NB4 (cell line): ENCODE data around the gene EXOC4.

ENCODE experiments used
- DNase-seq: peaks from one replicate; pipeline ENCODE4 v3.0.0; 2010; ENCODE audit warnings: low read depth
- H3K4me3 ChIP-seq: one replicate; pipeline ENCODE4 v1.5.1; 2011; ENCODE audit warnings: mild to moderate bottlenecking, low read depth, low read length, moderate library complexity
- MYC ChIP-seq: IDR thresholded peaks from 2 replicates; pipeline ENCODE4 v1.6.1; 2011; ENCODE audit warnings: low read depth, low read length
- POLR2A ChIP-seq: IDR thresholded peaks from 2 replicates; pipeline ENCODE4 v1.6.1; 2011; ENCODE audit warnings: mild to moderate bottlenecking; ENCODE audit not compliant: insufficient read length; ENCODE audit errors: extremely low read depth
- TF ChIP-seq, protein P1 (sequence below): IDR thresholded peaks from one replicate; pipeline ENCODE4 v1.5.1; 2012; ENCODE audit warnings: low read depth, low read length
- TF ChIP-seq, protein P2 (sequence below): IDR thresholded peaks from 2 replicates; pipeline ENCODE4 v1.6.1; 2011; ENCODE audit warnings: low read depth, low read length

Gene EXOC4

DNA sequence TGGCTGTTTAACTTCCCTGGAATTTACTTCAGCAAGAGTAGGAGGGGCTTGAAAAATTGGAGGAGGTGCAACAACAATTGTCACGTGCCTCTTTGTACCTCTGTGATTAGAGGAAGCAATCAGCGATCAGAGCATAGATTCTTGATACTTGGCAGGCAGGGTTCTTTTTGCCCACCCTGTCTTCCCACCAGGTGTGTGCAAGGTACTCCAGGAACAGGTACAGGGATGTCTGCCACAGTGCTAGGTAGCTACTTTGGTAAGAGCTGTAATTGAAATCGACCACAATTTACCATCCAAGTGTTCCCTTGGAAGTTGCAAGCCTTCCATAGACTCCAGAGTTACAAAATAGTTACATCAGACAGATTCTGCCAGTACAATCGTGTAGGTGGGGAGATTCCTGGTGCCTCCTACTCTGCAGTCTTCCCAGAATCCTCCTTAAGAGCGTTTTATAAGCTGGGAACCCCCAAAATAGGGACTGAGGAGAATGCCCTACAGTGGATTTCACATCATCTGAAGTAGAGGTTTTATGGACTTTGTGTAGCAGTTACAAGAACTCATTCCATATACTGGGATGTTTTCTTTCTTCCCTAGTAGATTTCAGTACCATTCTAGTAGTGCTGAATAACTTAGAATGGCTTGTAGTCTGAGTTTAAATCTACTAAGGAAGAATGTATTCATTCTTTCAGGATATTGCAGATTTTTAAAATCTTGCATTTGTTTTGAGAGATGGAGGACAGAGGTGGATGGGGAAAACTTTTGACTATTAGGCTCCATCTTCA, 101.9 kb downstream of the EXOC4 start:
- TF ChIP-seq MYC = no peak
- no peak for TF ChIP-seq POLR2A
- TF ChIP-seq, protein P1, sequence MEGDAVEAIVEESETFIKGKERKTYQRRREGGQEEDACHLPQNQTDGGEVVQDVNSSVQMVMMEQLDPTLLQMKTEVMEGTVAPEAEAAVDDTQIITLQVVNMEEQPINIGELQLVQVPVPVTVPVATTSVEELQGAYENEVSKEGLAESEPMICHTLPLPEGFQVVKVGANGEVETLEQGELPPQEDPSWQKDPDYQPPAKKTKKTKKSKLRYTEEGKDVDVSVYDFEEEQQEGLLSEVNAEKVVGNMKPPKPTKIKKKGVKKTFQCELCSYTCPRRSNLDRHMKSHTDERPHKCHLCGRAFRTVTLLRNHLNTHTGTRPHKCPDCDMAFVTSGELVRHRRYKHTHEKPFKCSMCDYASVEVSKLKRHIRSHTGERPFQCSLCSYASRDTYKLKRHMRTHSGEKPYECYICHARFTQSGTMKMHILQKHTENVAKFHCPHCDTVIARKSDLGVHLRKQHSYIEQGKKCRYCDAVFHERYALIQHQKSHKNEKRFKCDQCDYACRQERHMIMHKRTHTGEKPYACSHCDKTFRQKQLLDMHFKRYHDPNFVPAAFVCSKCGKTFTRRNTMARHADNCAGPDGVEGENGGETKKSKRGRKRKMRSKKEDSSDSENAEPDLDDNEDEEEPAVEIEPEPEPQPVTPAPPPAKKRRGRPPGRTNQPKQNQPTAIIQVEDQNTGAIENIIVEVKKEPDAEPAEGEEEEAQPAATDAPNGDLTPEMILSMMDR = no peak
- TF ChIP-seq, protein P2, sequence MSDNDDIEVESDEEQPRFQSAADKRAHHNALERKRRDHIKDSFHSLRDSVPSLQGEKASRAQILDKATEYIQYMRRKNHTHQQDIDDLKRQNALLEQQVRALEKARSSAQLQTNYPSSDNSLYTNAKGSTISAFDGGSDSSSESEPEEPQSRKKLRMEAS = no peak
- DNase-seq = no peak
- no peak overlapping the region for H3K4me3 ChIP-seq

DNA sequence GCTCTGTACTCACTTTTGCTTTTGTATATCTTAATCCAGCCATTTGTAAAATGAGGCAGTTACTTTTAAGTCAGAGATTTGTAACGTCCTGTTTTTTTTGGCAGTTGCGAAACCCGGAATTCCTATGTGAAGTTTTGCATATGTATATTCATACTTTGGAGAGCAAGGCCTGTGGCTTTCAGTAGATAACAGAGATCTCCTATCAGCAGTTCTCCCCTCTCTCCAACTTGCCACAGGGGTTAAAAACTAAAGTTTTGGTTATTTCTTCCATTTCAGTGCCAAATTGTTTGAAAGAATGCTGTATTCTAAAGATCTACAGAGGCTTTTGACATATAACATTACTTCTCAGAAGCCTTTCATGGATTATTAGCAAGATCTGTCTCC, 102.4 kb downstream of the EXOC4 start:
- TF ChIP-seq, protein P2 = no peak
- TF ChIP-seq POLR2A = no peak
- no peak for TF ChIP-seq MYC
- TF ChIP-seq, protein P1 = no peak
- peak; percentile 9 for DNase-seq
- H3K4me3 ChIP-seq = no peak overlapping the region

DNA sequence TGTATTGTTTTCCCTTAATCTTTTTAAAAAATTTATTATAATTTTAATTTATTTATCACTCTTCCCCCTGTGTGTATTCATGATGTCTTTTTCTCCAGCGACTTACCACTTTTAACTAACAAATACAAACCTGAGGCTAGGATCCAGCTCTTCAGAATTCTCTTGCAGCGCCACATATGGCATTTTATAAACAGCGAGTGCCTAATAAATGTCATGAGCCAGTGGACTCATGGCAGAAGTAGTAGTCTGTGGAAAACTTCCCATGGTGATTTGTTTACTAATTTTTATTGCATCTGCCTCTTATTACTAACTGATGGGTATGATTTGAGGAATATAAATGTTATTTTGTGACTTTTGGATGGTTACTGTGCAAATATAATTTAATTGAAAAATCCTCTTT, 102.9 kb downstream of the EXOC4 start:
- TF ChIP-seq, protein P2 = no peak
- TF ChIP-seq POLR2A = no peak
- TF ChIP-seq, protein P1 = no peak
- no peak for TF ChIP-seq MYC
- H3K4me3 ChIP-seq = no peak overlapping the region

DNA sequence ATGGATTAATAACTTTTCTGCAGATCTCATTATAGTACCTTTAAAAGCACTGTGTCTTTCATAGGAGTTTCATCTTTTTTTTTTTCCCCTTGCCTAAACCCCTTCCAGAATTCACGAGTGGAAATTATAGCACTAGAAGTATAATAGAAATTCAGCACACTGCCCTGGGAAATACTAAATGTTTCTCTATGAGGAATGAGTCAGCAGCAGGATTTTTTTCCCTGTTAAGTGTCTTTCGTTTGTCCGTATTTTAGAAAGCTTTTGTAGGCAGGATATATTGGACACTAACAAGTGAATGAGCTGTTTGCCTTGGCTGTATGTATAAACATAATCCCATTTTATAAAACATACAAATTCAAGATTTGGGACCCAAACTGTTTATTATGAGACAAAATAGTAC, 105.8 kb downstream of the EXOC4 start:
- no peak overlapping the region for H3K4me3 ChIP-seq
- DNase-seq = no peak
- TF ChIP-seq, protein P2 = no peak
- TF ChIP-seq POLR2A = no peak
- TF ChIP-seq, protein P1 = no peak
- TF ChIP-seq MYC = no peak

More for the DNA sequence above, 102.9 kb downstream of the EXOC4 start:
- DNase-seq = no peak

DNA sequence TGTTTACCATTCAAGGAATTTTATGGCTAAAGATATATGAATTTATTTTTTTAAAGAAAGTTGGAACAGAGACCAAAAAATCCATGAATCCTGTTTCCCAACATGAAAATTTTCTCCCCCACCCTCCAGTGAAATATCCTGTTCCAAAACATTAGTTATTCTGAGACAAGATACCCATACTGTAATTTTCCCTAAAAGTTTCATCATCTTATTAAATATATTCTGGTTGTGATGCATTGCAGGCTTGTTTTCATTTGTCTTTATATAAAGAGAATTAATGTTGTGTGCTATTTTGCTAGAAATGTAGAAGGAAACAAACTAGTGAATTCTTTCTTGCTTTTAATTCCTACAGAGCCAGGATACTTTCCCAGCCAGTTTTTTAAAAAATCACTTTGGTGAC, 106.6 kb downstream of the EXOC4 start:
- TF ChIP-seq, protein P1 = no peak
- TF ChIP-seq POLR2A (no peak), MYC (no peak)
- TF ChIP-seq, protein P2 = no peak
- no peak for DNase-seq
- no peak overlapping the region for H3K4me3 ChIP-seq
